Stimulated activated CD4-positive, alpha-beta T cell treated with anti-CD3 and anti-CD28 coated beads, Interleukin-4, amount 100 ng/mL, for 48 hours (primary cell): ENCODE measurements around the gene MAPRE2.

Source experiments
- DNase-seq, 2 donors: peaks; one replicate each; pipeline ENCODE4 v3.0.0-alpha.2; 2020; ENCODE audit warnings: low read depth in 2 of 2

Gene MAPRE2

DNA sequence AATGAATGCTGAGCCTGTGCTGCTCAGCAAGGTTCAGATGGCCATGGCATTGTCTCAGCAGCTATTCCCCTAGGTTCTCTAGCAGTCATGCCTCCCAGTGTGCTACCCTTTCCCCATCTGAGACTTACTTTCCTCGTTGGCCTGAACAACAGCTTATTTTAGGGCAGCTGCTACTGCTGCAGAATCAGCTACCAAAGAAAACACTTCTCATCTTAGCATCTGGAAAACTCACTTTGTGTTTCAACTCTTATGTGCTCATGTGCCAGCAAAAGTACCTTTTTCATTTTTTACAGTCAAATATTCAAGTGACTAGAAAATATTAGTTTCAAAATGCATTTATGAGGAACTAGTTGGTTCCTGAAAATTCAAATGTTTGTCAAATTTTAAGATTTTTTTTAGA lies 139.2 kb downstream of the MAPRE2 start:
- DNase-seq: no peak

DNA sequence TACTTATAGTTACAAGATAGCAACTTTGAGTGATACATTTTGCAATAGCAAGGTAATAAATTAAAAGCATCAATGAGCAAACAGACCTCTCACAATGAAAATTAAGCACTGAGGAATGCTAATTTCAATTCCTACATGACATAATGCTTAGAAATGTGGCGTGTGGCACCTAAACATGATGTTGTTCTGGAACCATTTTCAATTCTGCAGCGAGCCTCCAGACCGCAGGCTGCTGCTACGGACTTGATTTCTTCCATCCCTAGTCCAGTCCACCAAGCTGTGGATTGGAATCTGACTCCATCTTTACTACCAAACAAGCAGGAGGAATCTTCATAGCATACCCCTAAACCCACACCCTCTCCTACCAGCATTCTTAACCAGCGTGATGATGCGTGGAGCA lies 140.9 kb downstream of the MAPRE2 start:
- DNase-seq: no peak

DNA sequence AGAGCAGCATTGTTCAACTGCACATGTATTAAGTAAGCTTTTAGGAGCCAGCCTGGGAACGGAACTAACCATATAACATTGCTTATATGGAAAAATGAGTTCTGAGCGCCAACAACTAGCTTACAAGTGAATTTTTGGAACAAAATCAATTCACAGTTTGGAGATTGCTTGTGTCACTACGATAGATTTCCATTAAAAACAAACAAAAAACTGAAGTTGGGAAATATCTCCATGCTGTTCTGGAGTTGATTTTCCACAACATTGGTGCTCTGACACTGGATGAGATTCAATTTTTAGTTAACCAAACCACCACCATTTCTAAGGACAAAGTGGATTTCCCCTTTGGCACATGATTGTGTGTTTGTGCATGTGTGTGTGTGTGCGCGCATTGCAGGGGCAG lies 142.7 kb downstream of the MAPRE2 start:
- no peak for DNase-seq

DNA sequence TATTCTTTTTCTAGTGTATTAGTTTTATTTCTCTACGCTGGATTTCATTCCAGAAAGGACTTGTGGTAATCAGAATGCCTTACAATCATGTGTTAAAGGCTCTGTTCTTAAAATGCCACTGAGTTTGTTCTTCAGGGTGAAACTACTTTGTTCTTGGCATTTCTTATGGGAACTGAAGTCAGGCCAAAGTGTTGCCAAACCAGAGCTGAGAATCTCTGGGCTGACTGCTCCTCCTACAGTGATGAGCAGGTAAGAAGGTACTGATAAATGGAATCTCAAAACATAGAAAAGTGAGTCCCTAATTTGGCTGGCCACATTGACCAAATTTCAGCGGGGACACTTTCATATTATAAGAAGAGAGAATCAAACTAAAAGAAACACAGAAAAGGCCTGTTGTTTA lies 144.6 kb downstream of the MAPRE2 start:
- no peak for DNase-seq

DNA sequence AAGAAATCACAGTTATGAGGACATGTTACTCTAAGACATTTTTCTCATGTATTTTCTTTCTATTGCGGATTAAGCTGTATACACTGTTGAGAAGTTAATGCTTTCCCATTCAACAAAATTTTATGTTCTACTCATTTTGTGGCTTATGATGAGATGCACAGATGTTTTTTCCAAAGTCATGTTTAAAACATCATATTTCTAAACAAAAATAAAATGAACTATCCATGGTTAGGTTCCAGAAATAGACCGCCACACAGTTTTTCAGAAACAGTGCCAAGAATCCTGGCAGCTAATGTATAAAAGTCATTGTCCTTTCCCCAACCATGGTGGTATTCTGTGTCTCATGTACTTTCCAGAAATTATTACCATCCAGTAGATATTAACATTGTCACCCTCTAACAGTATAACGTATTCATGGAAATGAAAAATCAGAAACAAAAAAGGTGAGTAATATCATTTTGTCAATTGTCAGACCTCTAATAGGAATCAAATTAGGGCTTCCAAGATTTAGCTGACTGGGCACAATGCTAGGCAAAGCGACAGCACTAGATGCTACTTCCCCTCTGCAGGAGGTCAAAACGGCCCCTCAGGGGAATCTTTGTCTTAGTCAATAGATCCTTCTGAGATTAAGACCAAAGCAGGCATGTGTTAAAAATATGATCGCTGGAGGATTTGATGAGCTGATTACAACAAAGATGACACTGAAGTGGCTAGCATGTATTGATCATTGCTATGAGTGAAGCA lies 145.2 kb downstream of the MAPRE2 start:
- DNase-seq: no peak

DNA sequence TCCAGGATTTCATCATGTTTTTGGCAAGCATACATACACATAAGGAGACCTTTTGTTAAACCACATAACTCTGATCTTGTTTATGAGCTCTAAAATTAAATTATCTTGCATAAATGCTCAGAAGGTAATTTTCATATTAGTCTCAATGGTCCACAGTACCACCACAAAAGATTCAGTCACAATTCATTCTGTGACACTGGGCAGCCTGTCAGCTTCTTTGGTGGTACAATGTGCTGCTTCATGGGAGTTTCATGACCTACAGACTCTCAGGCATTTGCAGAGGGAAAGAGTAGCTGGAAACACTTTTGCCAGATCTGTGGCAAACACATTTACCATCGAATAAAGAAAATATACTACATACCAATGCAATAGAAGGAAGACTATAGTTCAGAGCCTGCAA lies 148.3 kb downstream of the MAPRE2 start:
- DNase-seq: no peak

DNA sequence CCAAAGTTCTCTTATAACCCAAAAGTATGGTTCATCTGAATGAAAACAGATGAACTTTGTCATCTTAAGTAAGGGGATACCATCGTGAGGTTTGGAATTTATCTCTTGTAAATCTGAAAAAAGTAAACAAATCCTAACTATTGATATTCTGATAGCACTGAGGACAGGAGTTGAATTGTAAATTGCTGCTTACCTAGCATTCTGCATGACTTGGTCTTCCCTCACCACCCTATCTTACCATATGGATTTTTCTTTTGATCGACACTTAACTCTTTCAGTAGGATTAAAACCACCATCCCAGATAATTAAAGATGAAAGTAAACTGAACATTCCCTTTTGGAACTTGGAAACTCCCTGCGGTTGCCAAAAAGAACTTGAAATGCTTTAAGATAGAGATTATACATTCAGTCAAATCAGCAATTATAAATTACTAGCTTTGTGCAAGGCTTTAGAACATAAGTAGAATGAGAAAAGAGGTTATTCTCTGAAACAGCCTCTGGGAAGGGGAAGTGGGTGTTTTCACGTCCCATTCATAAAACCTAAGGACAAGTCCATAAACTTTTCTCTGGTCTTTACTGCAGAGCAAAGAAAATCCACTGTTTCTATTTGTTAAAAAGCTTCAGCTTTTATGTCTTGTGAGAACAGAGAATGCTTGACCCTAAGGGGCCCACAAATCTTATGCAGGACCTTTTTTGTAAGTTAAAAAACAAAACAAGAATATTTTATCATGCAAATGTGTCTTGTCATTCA lies 149.9 kb downstream of the MAPRE2 start:
- DNase-seq: no peak

DNA sequence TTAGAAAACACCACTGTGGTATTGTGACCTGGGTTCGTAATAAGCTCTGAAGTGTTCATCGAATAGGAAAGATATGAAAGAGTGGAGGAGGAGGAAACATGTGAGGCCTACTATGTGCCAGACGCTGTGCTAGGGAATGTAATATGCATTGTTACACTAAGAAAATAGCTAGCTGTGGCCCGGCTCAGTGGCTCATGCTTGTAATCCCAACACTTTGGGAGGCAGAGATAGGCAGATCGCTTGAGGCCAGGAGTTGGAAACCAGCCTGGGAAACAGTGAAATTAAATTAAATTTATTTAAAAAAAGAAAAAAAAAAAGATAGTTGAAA lies 150.4 kb downstream of the MAPRE2 start:
- DNase-seq: no peak

DNA sequence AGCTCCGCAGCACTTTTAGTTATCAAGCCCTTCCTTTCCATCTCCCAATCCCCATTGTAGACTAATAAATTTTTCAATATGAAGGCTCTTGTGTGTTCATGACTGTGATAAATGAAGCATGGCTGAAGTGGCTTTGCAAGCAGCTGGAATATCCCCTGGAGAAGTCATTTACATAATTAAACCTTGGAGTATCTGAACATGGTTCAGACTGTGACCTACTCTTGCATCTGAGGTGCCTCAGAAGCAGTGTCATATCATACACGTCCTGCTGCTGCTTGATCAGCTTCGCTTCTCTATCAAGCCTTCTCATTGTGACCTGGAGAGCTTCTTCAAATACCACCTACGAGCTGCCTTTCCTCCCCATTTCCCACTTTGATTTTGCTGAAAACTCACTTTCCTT lies 151.2 kb downstream of the MAPRE2 start:
- no peak for DNase-seq
